HTERT RPE-1 (cell line): ENCODE results near the gene WDR87.
"Not testable (repeated sequence)": the region's sequence is repeated elsewhere in the genome, so short reads cannot be mapped to it uniquely, and the experiment has no call there.

Experiments
- in situ Hi-C: fragments of 300-500 bp; cut with MboI; formaldehyde crosslinking; loops from 4 replicates; pipeline ENCODE4 v1.14.3; 2020; ENCODE audit warnings: low sequenced_read_pairs

The WDR87 gene

GRCh38 chr19:37931881-37932655 is 25.7 kb upstream of the WDR87 start:
- in situ Hi-C loops: no loop called here

GRCh38 chr19:37930416-37930815 is 24.0 kb upstream of the WDR87 start:
- in situ Hi-C loops: no loop called here

DNA sequence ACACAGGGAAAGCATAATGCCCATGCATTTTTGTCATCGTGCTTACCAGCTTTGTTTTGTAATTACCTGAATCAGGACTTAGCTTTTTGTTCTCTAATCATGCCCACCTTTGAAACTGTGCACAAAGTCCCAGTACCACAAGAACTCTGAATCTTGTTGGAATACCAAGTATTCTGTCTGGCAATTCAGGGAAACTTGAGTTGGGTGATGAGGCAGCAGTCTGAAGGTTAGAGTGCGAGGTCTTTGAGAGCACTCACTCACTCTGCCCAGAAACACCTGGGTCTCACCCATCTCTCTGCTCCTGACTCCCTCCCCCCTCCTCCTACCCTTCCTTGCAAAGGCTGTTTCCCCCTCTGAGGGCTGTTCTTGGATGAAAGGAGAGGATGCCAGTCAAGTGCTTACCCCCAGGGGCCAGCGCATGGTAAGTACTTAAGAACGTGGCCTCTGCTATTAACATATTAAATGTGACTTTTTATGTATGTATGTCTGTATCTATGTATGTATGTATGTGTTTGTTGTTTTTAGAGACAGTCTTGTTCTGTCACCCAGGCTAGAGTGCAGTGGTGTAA is 23.0 kb upstream of the WDR87 start:
- in situ Hi-C loops: no loop called here

DNA sequence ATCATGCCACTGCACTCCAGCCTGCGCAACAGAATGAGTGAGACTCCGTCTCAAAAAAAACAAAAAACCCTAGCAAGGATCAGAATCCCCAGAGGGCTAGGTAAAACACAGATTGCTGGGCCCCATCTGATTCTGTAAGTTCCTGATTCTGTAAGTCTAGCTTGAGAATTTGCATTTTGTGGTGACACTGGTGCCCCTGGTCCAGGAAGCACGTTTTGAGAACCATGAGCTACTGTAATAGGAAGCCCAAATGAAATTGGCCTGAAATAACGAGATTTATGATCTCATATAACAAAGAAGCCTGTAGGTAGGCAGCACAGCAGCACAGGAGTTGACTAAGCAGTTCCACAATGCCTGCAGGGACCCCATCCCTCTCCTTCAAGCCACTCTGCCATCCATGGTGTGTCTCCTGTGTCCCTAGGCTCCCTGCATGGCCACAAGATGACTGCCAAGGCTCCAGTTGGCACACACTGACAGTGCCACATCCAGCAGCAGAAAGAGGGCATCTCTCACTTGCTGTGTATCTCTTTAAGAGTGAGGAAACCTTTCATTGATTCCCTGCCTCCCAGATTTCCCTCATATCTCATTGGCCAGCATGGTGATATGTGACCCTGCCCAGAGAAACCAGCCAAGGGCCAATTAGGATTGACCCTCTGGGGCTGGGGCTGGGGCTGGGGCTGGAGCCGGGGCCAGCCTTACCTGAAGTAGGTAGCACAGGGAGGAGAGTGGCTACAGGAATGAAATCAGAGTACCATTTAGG is 22.3 kb upstream of the WDR87 start:
- in situ Hi-C loops: no loop called here

GRCh38 chr19:37926711-37927110 is 20.3 kb upstream of the WDR87 start:
- in situ Hi-C loops: no loop called here

DNA sequence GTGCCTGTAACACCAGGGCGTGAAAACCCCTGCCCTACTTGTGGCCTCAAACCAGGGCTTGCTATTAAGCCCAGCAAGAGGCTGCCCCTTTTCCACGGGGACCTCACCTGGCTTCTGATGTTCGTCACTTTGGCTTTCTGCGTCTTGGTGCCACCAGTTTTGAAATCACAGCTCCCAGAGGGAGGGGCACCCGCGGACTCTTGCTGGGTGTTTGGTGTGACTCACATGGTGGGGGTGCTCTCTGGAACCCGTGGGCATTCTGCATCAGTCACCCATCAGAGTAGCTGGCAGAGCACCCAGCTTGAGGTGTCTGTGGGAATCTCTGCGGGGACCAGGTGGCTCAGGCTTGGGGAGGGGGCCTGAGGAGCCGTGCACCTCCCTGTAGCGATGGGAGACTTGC is 19.9 kb upstream of the WDR87 start:
- in situ Hi-C loops: no loop called here

DNA sequence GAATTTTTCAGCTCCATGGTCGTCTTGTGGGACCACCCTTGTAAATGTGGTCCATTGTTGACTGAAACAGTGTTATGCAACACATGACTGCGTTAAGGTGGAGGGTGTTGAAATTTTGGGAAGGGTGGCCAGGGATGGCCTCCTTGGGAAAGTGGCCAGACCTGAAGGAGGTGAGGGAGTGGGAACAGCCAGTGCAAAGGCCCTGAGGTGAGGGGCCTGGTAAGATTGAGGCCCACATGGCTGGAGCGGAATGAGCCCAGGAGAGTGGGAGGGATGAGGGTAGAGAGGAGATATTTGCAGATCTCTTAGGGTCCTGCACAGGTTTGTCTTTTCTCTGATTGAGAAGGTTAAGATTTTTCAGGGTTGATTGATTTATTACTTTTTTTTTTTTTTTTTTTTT is 18.8 kb upstream of the WDR87 start:
- in situ Hi-C loops: no loop called here

DNA sequence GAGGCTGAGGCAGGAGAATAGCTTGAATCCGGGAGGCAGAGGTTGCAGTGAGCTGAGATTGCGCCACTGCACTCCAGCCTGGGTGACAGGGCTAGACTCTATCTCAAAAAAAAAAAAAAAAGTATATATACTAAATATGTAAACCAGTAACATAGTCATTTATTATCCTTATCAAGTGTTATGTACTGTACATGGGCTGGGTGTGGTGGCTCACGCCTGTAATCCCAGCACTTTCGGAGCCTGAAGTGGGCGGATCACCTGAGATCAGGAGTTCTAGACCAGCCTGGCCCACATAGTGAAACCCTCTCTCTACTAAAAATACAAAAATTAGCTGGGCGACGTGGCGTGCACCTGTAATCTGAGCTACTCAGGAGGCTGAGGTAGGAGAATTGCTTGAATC is 18.2 kb upstream of the WDR87 start:
- in situ Hi-C loops: not testable (repeated sequence)

GRCh38 chr19:37920591-37921450 is 14.4 kb upstream of the WDR87 start:
- in situ Hi-C loops: no loop called here

- in situ Hi-C loops: no loop called here
Observed at GRCh38 chr19:37914908-37915307, 8.5 kb upstream of the WDR87 start.

- in situ Hi-C loops: no loop called here
Observed at GRCh38 chr19:37909661-37910199, 3.3 kb upstream of the WDR87 start.

DNA sequence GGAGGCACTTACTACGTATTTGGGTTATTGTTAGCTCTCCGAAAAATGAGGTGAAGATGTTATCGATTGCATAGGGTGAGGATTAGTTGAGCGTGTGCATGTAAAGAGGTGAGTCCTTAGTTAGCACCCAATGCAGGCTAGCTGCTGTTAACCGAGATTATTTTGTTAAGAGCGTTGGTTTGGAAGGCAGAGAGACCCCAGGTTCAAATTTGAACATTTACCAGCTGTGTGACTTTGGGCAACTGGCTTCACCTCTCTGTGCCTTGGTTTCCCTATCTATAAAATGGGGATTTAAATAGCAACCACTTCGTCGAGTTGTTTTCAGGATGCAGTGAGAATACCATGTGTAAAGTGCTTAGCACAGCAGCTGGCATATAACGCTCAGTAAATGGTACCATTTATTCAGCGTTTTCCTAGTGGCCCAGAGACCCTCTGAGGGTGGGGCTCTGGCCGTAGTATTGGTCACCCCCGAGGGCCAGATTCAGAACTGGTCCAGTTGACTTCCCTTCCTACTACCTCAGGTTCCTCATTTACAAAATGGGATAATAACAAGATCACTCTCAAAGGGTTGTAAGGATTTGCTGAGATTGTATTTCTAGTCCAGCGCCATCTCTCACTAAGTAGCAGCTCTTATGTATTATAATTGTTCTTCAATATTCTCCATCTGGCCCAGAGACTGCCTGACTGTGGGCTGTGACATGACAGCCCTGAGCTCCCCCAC is 1.5 kb upstream of the WDR87 start:
- in situ Hi-C loops: no loop called here

DNA sequence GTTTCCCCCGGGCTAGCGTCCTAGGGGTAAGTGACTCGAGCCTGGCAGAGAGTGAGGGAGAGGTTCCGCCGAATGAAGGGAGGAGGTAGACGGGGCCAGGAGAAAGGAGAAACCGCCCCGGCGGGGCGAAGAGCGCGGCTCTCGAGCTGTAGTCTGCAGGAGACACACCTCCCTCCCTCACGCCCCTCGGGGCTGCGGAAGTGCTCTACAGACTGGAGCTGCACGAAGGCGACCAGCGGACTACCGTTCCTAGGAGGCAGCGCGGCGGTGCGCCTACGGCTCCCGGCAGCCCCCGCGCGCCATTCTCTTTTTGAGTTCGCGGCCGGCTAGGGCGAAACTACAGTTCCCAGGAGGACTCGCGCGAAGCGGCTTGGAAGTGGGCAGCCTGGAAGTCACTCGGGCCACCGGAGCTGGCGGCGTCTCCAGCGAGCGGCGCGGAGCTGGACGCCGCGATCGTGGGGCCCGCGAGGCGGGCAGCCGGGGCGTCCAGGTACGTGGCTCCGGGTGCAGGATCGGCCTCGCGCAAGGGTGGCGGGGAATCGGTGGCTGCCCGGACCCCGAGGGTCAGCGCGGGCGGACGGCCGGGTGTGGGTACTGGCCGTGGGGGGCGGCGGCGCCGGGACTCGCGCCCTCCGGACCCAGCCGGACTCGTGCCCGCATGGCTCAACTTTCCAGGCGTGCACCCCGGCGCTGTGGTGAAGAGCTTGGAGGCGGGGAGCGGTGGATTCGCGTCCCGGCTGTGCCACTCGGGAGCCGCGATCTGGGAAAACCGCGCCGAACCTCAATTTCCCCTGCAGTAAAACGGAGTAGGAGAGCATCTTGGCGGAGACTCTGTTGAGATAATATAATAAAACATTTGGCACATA is 708 bp upstream of the WDR87 start, which contains the start of gene SIPA1L3:
TSS of gene SIPA1L3 (plus strand) at position 340 of the 866 bp plus-strand sequence. CDS start 174,358 bp downstream, outside the sequence.
- in situ Hi-C loops: no loop called here

DNA sequence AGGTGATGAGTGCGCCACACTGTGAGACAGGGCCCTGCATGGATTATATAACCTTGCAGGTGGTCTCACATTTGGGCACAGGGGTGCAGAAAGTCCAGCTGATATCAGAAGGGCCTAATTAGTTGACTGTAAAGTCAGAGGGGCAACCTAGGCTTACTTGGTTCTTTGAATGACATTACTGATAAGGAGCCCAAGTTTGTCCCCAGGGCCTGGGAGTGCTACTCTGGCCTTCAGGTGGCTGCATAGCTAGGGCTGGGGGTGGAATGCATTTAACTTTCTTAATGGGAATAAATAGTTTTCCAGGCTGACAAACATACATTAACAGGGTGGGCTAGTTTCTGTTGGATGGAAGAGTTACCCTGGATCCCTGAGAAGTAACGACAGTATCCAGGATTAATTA is 3.3 kb downstream of the WDR87 start:
- in situ Hi-C loops: no loop called here

DNA sequence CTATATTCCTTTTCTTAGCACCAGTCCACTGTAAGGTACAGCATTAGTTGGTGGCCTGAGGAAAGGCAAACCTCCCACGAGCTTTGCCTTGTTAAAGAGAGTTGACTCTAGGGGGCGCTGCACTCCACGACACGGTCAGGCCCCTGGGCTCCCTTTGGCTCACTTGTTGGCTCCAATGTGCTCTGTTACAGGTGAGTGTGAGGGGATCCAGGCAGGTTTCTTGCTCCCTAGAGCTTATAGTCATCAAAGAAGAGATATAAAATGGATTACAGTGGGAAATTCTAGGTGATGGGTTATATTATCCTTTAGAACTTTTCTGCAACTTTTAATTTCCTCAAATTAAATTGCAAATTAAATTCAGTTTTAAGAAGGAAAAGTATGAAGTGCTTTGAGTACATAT is 3.7 kb downstream of the WDR87 start:
- in situ Hi-C loops: no loop called here

- in situ Hi-C loops: no loop called here
Observed at GRCh38 chr19:37899966-37900365, 6.4 kb downstream of the WDR87 start.

GRCh38 chr19:37899453-37899852 is 6.9 kb downstream of the WDR87 start:
- in situ Hi-C loops: no loop called here

GRCh38 chr19:37896180-37896579 is 10.2 kb downstream of the WDR87 start:
- in situ Hi-C loops: no loop called here
